Activated CD4-positive, CD25-positive, alpha-beta regulatory T cell (primary cell): Measurements from ENCODE around the gene NSUN2.
"Not testable (repeated sequence)": the region's sequence is repeated elsewhere in the genome, so short reads cannot be mapped to it uniquely, and the experiment has no call there.

Source experiments
- DNase-seq, 4 experiments: peaks; one replicate each; lab custom pipeline; 2025; lab: John Stamatoyannopoulos, UW

NSUN2 gene

DNA sequence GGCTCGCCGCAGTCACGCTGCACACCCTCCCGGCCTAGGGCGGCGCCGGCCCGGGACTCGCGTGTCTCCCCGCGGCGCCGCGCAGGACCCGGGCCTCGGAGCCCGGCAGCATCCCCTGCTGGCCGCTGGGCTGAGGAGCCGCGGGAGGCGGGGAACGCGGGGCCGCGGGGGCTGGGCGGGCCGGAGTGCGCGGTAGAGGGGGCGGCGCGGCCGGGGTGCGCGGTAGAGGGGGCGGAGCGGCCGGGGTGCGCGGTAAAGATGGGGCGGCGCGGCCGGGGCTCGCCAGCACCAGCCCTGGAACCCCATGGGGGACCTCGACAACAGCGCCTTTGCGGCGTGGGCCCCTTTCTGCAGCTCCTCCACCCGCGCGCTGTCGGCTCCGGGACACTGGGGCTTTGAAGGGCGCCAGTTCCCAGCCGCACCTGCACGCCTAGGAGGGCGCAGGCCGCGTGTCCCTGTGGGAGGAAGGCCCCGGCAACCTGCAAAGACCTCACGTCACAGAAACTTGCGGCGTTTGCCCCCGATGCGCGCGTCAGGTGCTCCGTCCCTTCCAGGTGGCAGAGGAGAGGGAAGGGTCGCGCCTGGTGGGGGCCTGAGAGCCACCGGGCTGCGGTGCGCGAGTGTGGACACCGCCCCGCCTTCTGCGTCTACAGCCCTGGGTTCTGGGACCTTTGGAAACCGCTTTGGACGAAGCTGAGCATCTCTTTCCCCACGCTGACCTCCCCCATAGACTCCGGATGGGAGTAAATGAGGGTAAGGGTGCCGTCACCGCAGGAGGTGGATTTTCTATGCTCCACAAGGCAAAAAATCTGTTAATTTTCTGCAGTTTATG lies 49.6 kb downstream of the NSUN2 start:
- DNase-seq = no peak

DNA sequence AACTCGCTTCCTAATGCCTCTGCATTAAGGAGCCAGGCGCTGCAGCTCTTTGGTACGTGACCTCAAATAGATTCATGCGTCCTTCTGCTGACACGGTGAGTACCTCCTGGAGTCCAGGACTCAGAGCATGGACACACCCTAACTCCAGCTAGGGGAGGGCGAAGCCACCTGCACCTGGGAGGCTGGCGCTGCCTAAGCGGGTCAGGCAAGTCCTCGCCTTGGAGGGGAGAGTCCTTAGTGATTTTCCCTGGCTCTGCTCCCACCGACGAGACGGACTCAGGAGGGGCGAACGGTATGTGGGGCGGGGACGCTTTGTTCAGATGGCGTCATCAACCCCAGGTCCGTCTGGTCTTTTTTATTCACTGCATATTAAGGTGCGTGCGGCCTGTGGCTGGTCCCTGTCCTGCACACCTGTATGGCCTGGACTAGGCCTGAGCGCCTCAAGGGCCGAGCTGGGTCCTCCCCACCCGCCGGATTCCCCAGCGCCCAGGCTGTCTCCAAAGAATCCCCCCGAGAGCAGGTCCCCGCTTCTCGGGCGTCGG lies 50.3 kb downstream of the NSUN2 start:
- no peak for DNase-seq

DNA sequence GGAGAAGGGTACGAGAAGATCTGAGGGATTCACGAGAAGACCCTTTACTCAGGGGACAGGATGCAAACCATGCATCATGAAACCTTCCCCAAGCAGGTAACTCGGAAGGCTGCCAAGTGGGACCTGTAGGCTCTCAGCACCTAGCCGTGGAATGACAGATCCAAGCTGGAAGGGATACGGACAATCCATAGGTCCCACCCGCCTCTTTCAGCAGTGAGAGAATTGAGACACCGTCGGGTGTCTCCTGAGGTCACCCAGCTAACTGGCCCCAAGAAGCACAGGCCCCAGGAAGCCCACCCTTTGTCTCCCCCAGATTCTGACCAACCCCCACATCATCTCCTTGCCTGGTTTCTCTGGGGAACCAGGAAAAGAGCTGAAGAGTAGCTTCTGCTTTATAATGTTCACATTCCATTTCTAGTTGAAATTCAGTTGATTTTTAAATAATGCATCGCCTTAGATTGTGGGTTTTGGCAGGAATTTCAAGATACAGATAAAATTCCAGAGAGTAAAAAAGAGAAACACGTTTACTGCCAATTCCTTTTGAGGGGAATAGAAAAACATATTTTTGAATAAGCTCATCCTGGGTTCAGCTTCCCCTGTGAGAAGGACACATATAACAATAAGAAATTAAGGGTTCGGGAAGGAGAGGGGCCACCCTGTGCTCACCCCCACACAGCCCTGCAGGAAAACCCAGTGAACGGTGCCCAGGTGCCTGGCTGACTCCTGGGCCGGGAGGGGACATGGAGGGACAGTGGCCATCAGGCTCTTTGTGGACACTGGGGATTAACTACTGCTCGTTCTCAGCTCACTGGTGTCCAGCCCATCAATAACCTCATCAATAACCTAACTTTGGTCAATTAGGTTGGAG lies 51.1 kb downstream of the NSUN2 start:
- DNase-seq = no peak

DNA sequence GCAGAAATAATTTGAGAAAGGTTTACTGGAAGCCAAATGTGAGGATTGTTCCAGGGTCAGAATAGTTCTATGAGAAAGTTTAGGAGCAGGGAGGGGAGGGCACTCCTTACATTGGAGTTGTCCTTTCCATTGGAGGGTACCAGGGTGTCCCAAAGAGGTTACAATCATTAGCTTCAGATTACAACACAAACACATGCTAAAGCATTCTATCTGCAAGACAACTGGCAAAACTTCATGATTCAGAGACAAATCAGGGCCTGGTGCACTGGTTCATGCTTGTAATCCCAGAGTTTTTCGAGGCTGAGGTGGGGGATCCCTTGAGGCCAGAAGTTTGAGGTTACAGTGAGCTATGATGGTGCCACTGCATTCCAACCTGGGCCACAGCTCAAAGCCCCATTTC lies 51.8 kb downstream of the NSUN2 start:
- DNase-seq = no peak

DNA sequence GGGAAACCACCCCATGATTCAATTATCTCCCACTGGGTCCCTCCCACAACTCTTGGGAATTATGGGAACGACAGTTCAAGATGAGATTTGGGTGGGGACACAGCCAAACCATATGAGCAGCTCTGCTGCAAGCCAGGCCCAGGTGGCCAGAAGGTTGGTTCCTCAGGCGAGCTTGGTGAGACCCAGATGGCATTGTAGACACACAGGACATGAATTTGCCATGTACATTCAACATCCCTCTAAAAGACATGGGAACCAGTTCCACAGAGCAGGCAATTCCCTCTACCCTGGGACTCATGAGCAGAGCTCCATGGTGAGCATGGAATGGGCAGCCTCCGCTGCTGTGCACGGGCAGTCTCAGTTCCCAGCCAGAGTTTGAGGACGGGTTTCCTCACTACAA lies 53.3 kb downstream of the NSUN2 start:
- DNase-seq = no peak

DNA sequence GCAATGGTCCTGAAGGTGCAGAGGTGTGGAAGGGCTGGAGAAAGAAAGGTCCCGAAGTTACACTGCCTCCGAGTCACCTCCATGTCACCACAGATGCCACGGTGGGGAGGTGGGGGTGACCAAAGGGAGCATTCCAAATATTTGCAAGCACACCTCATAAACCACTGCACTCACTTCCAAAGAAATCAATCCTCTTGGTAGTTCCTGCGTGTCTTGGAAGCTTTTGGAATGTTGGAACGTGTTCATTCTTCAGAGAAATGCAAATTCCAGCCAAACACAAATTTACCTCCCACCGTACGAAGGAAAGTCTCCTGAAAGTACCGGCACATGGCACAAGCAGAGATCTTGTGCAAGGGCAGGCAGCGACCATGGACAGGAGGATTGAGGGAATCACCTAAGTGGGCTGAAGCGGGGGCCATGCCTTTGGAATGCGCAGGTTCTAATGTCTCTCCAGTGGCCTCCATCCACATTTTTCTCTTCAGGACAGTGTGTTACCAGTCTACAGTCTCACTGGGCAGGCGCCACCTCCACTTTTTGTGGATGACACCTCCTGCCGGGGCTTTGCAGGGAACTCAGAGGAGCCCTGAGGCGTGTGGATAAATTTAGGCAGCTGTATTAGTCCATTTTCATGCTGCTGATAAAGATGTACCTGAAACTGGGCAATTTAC lies 54.0 kb downstream of the NSUN2 start:
- no peak for DNase-seq

DNA sequence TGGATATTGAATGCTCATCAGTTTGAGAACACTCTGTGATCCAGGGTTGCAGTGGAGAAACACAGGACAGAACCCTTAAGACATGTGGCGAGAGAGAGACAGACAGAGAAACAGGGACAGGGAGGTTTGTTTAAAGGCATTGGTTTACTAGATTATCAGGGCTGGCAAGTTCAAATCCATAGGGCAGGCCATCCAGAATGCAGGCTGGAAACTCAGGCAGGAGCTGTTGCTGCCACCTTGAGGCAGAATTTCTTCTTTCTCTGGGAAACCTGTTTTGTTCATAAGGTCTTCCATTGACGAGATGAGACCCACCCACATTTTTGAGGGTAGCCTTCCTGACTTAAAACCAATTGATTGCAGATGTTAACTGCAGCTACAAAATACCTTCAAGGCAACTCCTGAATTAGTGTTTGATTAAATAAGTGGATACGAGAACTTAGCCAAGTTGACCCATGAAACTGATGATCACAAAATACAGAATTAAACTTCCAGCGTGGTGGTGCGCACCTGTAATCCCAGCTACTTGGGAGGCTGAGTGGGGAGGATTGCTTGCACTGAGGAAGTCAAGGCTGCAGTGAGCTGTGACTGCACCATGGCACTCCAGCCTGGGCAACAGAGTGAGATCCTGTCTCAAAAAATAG lies 55.9 kb downstream of the NSUN2 start:
- no peak for DNase-seq

DNA sequence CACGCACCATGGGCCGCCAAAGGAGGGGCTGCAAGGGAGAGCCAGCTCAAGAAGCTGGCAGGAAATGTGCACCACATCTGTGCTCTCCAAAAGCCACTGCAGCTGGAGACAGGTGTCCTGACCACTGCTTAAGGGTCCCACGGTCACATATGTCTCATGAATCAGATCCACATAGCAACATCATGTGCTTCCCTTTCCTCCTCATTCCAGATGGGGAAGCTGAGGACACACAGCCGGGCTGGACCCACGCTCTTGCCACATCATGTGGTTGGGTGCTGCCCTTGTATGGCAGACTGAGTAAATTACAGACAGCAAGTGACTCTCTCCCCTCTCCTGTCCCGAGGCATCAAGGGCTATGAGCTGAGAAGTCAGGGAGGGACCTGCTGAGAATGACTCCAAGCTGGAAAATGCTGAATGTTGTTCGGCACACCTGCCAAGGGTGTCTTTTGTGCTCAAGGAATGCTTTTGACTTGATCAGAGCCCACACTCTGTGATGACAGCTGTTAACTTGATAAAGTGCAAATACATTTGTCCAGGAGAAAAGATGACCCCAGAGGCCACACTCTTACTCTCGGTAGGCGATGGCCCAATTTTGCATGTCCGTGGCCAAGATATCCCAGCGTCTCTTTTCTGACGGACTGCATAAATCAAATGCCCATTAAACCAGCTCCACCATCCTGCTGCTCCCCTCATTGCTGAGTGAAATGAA lies 58.2 kb downstream of the NSUN2 start:
- DNase-seq = no peak

DNA sequence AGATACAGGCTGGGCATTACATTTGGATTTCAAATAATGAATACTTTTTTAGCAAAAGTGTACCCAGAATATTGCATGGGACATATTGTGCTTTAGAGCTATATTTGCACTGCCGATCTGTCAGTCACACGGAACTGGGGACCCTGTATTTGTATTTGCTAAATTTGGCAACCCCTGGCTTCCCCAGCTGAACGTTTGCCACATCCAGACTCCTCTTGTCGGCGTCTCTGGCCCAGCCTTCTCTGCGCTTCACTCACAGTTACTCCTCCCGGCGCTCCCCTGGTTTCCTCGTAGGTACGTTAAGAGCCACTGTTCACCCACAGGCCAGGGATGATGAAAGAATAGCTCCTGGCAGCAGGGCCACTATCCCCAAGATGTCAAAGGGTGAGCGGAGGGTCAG lies 58.7 kb downstream of the NSUN2 start:
- DNase-seq = no peak

DNA sequence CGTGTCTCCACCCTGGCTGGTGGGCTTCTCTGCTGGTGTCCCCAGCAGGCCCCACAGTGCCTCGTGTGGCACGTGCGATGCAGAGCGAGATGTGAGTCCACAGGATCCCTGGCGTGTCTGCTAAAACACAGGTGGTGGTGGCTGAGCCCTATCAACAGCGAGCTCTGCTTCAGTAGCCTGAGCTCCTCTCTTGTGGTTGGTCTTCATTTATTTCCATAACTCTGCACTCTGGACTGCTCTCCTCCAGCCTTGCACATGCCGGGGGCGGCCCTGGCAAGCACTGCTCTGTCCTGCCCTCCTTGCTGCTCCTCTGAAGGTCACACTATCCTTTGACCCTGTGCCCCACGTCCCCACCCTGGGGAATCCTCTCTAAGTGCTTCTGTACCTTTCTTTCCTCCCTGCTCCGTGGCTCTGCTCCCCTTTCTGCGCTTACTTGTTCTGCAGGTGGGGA lies 59.2 kb downstream of the NSUN2 start:
- DNase-seq = no peak

DNA sequence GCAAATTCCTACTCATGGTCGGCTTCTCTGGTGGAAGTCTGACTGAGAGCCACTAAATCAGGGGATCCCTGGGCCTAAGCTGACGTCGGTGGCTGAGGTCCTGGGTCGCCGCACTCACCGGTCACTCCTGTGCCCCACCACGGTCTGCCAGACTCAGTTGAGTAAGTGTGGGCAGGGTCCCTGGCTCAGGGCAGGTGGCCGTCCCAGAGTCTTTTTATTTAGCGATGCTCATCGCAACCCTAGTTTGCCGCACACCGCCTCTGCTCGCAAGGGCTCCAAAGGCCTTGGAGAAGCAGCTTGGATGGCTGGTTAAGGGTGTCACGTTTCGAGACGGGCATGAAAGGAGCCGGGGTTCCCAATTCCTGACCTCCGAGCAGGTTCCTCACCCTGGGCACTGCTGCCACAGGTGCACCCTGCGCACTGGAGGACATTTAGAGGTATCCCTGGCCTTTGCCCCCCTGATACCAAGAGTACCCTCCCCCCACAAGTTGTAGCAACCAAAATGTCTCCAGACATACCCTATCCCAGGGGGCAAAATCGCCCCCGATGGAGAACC lies 59.9 kb downstream of the NSUN2 start:
- DNase-seq = no peak

DNA sequence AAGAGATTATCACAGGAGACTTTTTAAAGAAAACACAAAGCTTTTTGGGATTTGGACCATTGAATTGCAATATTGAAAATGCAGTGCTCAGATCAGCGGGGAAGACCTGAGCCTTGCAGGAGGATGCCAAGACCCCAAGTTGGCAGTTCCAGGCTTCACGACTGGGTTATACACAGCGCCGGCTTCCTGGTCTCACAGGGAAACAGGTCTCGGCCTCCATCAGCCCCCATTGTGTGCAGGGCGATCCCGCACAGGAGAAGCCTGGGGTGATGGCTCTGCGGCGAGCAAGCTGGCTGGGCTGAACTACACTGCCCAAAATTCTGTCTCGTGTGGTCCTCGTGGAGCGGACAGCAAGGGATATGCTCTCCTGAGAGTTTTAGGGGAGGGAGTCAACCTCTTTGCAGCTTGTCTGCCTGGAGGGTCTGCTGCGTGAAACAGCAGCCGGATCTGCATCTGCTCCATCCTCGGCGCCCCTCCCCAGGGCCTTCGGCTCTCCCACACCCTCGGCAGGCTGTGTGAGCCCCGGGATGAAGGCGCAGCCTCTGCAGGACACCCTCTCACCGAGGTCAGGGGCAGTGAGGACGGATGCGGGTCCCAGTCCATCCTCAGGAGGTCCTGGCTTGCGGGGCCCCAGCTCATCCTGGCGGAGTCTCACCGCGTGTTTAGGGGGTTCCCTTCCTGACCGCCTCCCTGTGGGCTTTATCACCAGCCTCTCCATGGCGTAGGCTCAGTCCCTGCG lies 60.6 kb downstream of the NSUN2 start:
- no peak for DNase-seq

DNA sequence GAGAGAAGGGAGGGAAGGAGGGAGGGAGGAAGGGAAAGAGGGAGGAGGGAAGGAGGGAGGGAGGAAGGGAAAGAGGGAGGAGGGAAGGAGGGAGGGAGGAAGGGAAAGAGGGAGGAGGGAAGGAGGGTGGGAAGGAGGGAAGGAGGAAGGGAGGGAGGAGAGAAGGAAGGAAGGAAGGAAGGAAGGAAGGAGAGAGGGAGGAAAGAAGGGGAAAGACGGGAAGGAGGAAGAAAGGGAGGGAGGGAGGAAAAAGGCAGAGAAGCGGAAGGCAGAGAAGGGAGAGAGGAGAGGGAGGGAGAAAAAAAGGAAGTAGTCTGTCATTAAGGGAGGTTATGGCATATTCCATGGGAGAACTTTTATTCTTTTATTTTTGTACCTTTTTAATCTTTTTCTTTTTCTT lies 61.2 kb downstream of the NSUN2 start:
- DNase-seq = not testable (repeated sequence)

DNA sequence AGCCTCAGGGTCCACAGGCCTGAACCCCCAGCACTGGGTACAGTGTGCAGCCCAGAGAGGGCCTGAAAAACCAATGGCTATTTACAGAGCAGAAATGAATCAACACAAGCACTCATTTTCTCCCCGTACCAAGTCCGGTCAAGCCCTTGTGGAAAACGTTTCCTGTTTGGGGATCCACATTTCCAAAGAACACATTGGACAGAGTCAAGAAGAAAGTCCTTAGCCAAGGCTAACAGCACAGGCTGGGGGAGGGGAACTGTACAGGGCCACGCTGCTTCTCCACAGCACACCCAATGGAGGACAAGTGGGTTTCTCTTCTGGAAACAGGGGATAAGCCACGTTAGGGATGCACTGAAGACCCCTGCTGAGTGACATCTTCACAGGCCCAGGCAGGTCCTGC lies 62.3 kb downstream of the NSUN2 start:
- no peak for DNase-seq

DNA sequence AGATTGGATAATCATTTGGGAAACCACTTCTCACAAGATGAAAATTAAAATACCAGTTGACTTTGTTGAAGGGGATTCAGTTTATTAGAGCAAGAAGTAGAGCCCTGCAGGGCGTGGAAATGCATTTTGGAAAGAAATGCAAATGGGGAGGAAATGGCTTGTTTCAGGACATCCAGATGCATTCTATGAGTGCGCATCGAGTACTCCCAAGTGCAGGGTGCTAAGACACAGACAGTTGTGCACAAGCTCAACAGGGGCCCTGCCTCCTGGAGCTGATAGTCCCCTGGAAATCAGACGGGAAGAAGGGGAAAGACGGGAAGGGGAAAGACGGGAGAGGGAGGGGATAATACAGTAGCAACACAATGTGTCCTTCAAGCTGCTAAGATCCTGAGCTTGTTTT lies 64.0 kb downstream of the NSUN2 start:
- no peak for DNase-seq

DNA sequence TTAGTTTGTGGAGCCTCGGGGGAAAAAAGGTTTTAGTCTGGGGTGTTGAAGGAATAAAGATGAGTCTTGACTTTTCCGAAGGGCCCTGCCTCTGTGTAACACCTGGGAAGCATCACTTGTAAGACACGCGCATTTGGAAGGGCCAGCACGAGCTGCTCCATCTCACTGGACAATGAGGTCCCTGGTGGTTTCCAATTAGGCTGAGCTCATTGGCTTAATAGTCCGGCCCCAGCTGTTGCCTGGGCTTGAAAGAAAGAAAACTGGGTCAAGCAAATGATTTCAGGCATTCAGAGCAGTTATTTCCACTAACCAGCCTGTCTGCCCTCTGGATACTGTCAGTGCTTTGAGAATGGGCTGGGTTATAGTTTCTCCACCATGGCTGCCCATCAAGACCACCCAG lies 64.5 kb downstream of the NSUN2 start:
- no peak for DNase-seq

DNA sequence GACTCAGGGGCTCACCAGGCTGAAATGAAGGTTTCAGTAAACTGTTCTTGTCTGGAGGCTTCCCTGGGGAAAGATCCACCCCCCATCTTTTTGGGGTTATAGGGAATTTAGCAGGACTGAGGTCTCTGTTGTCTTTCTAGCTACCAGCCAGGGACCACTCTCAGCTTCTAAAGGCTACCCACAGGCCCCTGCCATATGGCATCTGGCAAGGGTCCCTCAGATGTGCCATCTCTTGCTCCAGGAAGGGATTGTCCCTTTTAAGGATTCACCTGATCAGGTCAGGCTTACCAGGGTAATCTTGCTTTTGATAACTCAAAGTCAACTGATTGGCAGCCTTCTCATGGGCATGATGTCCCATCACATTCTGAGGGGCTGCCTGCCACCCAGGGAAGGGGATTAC lies 65.0 kb downstream of the NSUN2 start:
- DNase-seq = no peak

DNA sequence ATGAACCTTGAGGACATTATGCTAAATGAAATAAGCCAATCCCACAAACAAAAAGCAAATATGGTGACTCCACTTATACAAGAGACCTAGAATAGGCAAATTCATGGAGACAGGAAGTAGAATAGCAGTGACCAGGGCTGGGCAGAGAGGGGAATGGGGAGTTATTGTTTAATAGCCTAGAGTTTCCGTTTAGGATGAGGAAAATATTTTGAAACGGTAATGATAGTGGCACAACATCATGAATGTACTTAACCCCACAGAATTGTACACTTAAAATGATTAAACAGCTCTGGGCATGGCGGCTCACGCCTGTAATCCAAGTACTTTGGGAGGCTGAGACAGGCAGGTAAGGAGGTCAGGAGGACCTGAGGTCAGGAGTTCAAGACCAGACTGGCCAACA lies 65.8 kb downstream of the NSUN2 start:
- no peak for DNase-seq

DNA sequence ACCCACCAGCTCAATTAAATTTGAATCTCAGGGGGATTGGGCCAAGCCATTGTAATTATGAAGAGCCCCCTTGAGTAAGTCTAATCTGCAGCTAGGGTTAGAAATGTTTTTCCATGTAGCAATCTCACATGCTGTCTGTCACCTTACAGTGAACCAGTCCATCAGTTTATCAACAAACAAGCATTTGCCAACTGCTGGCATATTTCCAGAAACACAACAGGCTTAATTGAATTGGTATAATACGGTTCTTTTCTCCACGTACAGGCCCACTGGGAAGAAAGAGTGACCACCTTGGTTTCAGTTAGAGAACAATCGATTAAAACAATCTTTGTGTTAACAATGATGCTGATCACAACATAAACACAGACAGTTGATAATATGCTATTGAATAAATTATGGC lies 67.4 kb downstream of the NSUN2 start:
- DNase-seq = no peak
